H9 (cell line): ENCODE measurements around the gene LEF1. TPM values are rescaled to one million over a fixed set of nuclear protein-coding genes. Genes with fewer than 3 reads are reported as not detected.
A peak's percentile ranks its signal among the peaks of the same experiment; 100 is the strongest.

Experiments
- DNase-seq: peaks from one replicate; pipeline ENCODE4 v3.0.0-alpha.2; 2017
- H2AFZ ChIP-seq: one replicate; pipeline ENCODE4 v1.6.1; 2013; ENCODE audit warnings: mild to moderate bottlenecking, low read length, control low read depth, moderate library complexity
- H2AK5ac ChIP-seq: 2 replicates; pipeline ENCODE4 v1.6.1; 2013; ENCODE audit warnings: low read length, control low read depth, mixed read lengths; ENCODE audit not compliant: insufficient read length
- H2BK120ac ChIP-seq: one replicate; pipeline ENCODE4 v1.6.1; 2013; ENCODE audit warnings: low read depth, mild to moderate bottlenecking, low read length, control low read depth, inconsistent platforms; ENCODE audit not compliant: poor library complexity, severe bottlenecking
- H2BK12ac ChIP-seq: 2 replicates; pipeline ENCODE4 v1.6.1; 2013; ENCODE audit warnings: low read length, control low read depth, mixed read lengths, low read depth; ENCODE audit not compliant: insufficient read length
- H2BK15ac ChIP-seq: 2 replicates; pipeline ENCODE4 v1.6.1; 2013; ENCODE audit warnings: low read depth, low read length, control low read depth
- H2BK20ac ChIP-seq: one replicate; pipeline ENCODE4 v1.6.1; 2013; ENCODE audit warnings: low read depth, mild to moderate bottlenecking, low read length, control low read depth, inconsistent platforms; ENCODE audit not compliant: poor library complexity, severe bottlenecking
- H2BK5ac ChIP-seq: 2 replicates; pipeline ENCODE4 v1.6.1; 2013; ENCODE audit warnings: low read length, control low read depth, mixed read lengths; ENCODE audit not compliant: insufficient read length
- H3K14ac ChIP-seq: 2 replicates; pipeline ENCODE4 v1.6.1; 2013; ENCODE audit warnings: low read length, control low read depth; ENCODE audit not compliant: insufficient read depth
- H3K18ac ChIP-seq: 2 replicates; pipeline ENCODE4 v1.6.1; 2013; ENCODE audit warnings: low read depth, mild to moderate bottlenecking, mixed read lengths, low read length, control low read depth; ENCODE audit not compliant: insufficient read length
- H3K23ac ChIP-seq: 2 replicates; pipeline ENCODE4 v1.6.1; 2013; ENCODE audit warnings: low read length, control low read depth, mixed read lengths, low read depth; ENCODE audit not compliant: insufficient read length
- H3K23me2 ChIP-seq: 2 replicates; pipeline ENCODE4 v1.6.1; 2013; ENCODE audit warnings: low read depth, mild to moderate bottlenecking, mixed read lengths, low read length, control low read depth; ENCODE audit not compliant: insufficient read length, poor library complexity, severe bottlenecking
- H3K27ac ChIP-seq: 2 replicates; pipeline ENCODE4 v1.5.1; 2013; ENCODE audit warnings: low read length, control low read depth, mixed read lengths, low read depth; ENCODE audit not compliant: insufficient read length
- H3K27me3 ChIP-seq: 2 replicates; pipeline ENCODE4 v1.6.1; 2013; ENCODE audit warnings: low read length, control low read depth, inconsistent platforms; ENCODE audit not compliant: insufficient read depth
- H3K4ac ChIP-seq: 2 replicates; pipeline ENCODE4 v1.6.1; 2013; ENCODE audit warnings: low read depth, mild to moderate bottlenecking, control low read depth, inconsistent platforms, low read length, moderate library complexity
- H3K4me1 ChIP-seq: 2 replicates; pipeline ENCODE4 v1.6.1; 2013; ENCODE audit warnings: low read length, control low read depth, inconsistent platforms; ENCODE audit not compliant: insufficient read depth
- H3K4me2 ChIP-seq: 2 replicates; pipeline ENCODE4 v1.6.1; 2013; ENCODE audit warnings: low read length, control low read depth, mixed read lengths; ENCODE audit not compliant: insufficient read length, insufficient read depth
- H3K56ac ChIP-seq: 2 replicates; pipeline ENCODE4 v1.6.1; 2013; ENCODE audit warnings: low read depth, mild to moderate bottlenecking, mixed read lengths, low read length, control low read depth; ENCODE audit not compliant: insufficient read length
- H3K79me1 ChIP-seq: 2 replicates; pipeline ENCODE4 v1.6.1; 2013; ENCODE audit warnings: low read depth, mild to moderate bottlenecking, moderate library complexity, low read length, control low read depth, inconsistent platforms; ENCODE audit not compliant: insufficient read depth, poor library complexity, severe bottlenecking
- H3K79me2 ChIP-seq: 2 replicates; pipeline ENCODE4 v1.6.1; 2013; ENCODE audit warnings: low read length, control low read depth, inconsistent platforms; ENCODE audit not compliant: insufficient read depth
- H3K9ac ChIP-seq: 2 replicates; pipeline ENCODE4 v1.6.1; 2013; ENCODE audit warnings: low read length, control low read depth, mixed read lengths; ENCODE audit not compliant: insufficient read length; ENCODE audit errors: extremely low read depth
- H3K9me3 ChIP-seq: one replicate; pipeline ENCODE4 v1.6.1; 2013; ENCODE audit warnings: low read depth, low read length, inconsistent platforms; ENCODE audit not compliant: control insufficient read depth
- H3T11ph ChIP-seq: one replicate; pipeline ENCODE4 v1.6.1; 2013; ENCODE audit warnings: mild to moderate bottlenecking, low read length, control low read depth, inconsistent platforms
- H4K20me1 ChIP-seq: one replicate; pipeline ENCODE4 v1.6.1; 2013; ENCODE audit not compliant: control insufficient read depth, insufficient read length, insufficient read depth
- H4K5ac ChIP-seq: 2 replicates; pipeline ENCODE4 v1.6.1; 2013; ENCODE audit warnings: low read depth, mild to moderate bottlenecking, mixed read lengths, low read length, control low read depth; ENCODE audit not compliant: insufficient read length
- H4K8ac ChIP-seq: replicated peaks from 2 replicates; pipeline ENCODE4 v1.6.1; 2013; ENCODE audit warnings: low read length, control low read depth, mixed read lengths, low read depth; ENCODE audit not compliant: insufficient read length
- H4K91ac ChIP-seq: 2 replicates; pipeline ENCODE4 v1.6.1; 2013; ENCODE audit warnings: low read depth, mild to moderate bottlenecking, moderate library complexity, mixed read lengths, low read length, control low read depth; ENCODE audit not compliant: insufficient read length
- H3K27ac Mint-ChIP-seq, 3 experiments: 2 replicates in 2 of 3; 3 replicates in 1 of 3; pipeline ENCODE4 v1.8.0; 2020 to 2021; ENCODE audit warnings: mixed read lengths in 3 of 3, mild to moderate bottlenecking in 1 of 3, moderate library complexity in 1 of 3
- H3K27me3 Mint-ChIP-seq: 2 replicates; pipeline ENCODE4 v1.8.0; 2021; ENCODE audit warnings: low read depth, mild to moderate bottlenecking, moderate library complexity, mixed read lengths
- H3K36me3 Mint-ChIP-seq, 3 experiments: 2 replicates in 2 of 3; 3 replicates in 1 of 3; pipeline ENCODE4 v1.8.0; 2020 to 2021; ENCODE audit warnings: low read depth in 3 of 3, mixed read lengths in 3 of 3; ENCODE audit not compliant: insufficient read depth in 1 of 3
- H3K4me1 Mint-ChIP-seq, 2 experiments: 2 replicates each; pipeline ENCODE4 v1.8.0; 2020; ENCODE audit warnings: mixed read lengths in 2 of 2
- H3K4me3 Mint-ChIP-seq, 2 experiments: 2 replicates in 1 of 2; 3 replicates in 1 of 2; pipeline ENCODE4 v1.8.0; 2020 to 2021; ENCODE audit warnings: mild to moderate bottlenecking in 2 of 2, mixed read lengths in 2 of 2, moderate library complexity in 1 of 2
- H3K9me3 Mint-ChIP-seq, 2 experiments: 2 replicates in 1 of 2; 3 replicates in 1 of 2; pipeline ENCODE4 v1.8.0; 2020; ENCODE audit warnings: mild to moderate bottlenecking in 2 of 2, mixed read lengths in 2 of 2, moderate library complexity in 1 of 2
- CTCF ChIP-seq: fragments of 200-600 bp; sonication (generic); conservative IDR thresholded peaks from 3 replicates; pipeline ENCODE4 v1.8.0; 2021; ENCODE audit warnings: antibody characterized with exemption, mild to moderate bottlenecking
- WGBS: extraction: QIAGEN DNeasy Blood & Tissue Kit; methylation state at CpG from one replicate; pipeline ENCODE4 v1.1.7; 2013; ENCODE audit warnings: missing lambda C conversion rate, low lambda C conversion rate, mixed read lengths; ENCODE audit not compliant: insufficient read length; ENCODE audit errors: extremely low coverage; 5-methylcytosine and 5-hydroxymethylcytosine counted together
- total RNA-seq: library from RNA; stranded (reverse); gene quantifications from 2 replicates; pipeline ENCODE4 v1.2.1, GENCODE V29; 2021

The LEF1 gene
- total RNA-seq, 1 experiment from 2014 or later: 2.5 TPM

- Histone ChIP-seq H3K9me3 (no peaks in the 10 kb centered on the region), H3K9ac (no peak overlapping the region), H3K4me1 (peaks cover 5% of the 10 kb centered on the region; the same call in 1 of the 2 replicates), H2AFZ (no peak overlapping the region), H2AK5ac (no peak overlapping the region), H3K18ac (no peak overlapping the region), H3K14ac (no peak overlapping the region), H3T11ph (no peak overlapping the region), H3K23me2 (no peaks in the 10 kb centered on the region), H3K27me3 (no peaks in the 10 kb centered on the region), H3K4me2 (no peak overlapping the region), H4K20me1 (no peaks in the 10 kb centered on the region), H3K4ac (no peak overlapping the region), H4K8ac (no peak overlapping the region), H3K79me1 (no peaks in the 10 kb centered on the region), H2BK12ac (no peak overlapping the region), H3K27ac (no peak overlapping the region), H3K56ac (no peak overlapping the region), H3K23ac (no peak overlapping the region), H4K5ac (no peak overlapping the region), H2BK120ac (no peak overlapping the region), H2BK5ac (no peak overlapping the region), H3K79me2 (no peaks in the 10 kb centered on the region), H4K91ac (no peak overlapping the region), H2BK20ac (no peak overlapping the region), H2BK15ac (no peak overlapping the region)
- peaks cover 5% of the 10 kb centered on the region for H3K27me3 Mint-ChIP-seq
- H3K36me3 Mint-ChIP-seq: no peaks in the 10 kb centered on the region
- no peak overlapping the region; a peak in 1 of 5 replicates for H3K4me3 Mint-ChIP-seq
- H3K27ac Mint-ChIP-seq: peak overlapping the region in 1 of 3 experiments; percentile 37; a peak in 1 of 7 replicates
- DNase-seq: no peak
- H3K4me1 Mint-ChIP-seq: peaks cover 36 to 59% of the 10 kb centered on the region in 2 experiments
- H3K9me3 Mint-ChIP-seq: no peaks in the 10 kb centered on the region
- no peak for TF ChIP-seq CTCF
- WGBS: no CpG with 5 or more reads among the region's 6 CpGs
These were observed 54.2 kb downstream of the LEF1 start for GRCh38 chr4:108114503-108114902.
